ENCODE measurements around the gene SLC37A2. TPM values are rescaled to one million over a fixed set of nuclear protein-coding genes. Genes with fewer than 3 reads are reported as not detected.

SLC37A2 gene
- total and polyA plus RNA-seq, 2 of the 4 experiments (the other 2 are of a cell fraction), result 0.72 to 1.1 TPM

- Histone ChIP-seq H3K4me2 (ENCODE audit: low read depth, low read length) (no peak overlapping the region), H4K91ac (ENCODE audit: insufficient read depth, low read depth, low read length) (no peak overlapping the region), H4K20me1 (ENCODE audit: insufficient read depth, low read length) (no peaks in the 10 kb centered on the region), H3K4me1 (ENCODE audit: control insufficient read depth, insufficient read depth, low read length) (peaks cover 10% of the 10 kb centered on the region), H3K9ac (ENCODE audit: low read depth, low read length) (no peak overlapping the region), H3K79me1 (ENCODE audit: low read depth in 1 of 2, low read length in 2 of 2) (no peaks in the 10 kb centered on the region; a peak in 1 of 4 replicates), H3K18ac (ENCODE audit: low read depth, low read length) (no peak overlapping the region), H2BK20ac (ENCODE audit: low read depth, low read length) (no peak overlapping the region), H3K56ac (ENCODE audit: extremely low read depth, insufficient read depth, low read length) (no peak overlapping the region), H3K9me3 (ENCODE audit: control insufficient read depth, insufficient read depth, low read length) (no peaks in the 10 kb centered on the region), H2BK120ac (ENCODE audit: low read depth, low read length) (no peak overlapping the region), H3K4me3 (ENCODE audit: insufficient read depth, low read depth, low read length) (no peak overlapping the region), H2BK15ac (ENCODE audit: low read depth, low read length) (no peak overlapping the region), H2AK5ac (ENCODE audit: low read depth, low read length) (no peak overlapping the region), H3K27me3 (ENCODE audit: control insufficient read depth, insufficient read depth, low read length) (no peaks in the 10 kb centered on the region), H3K4ac (ENCODE audit: low read depth, low read length) (no peak overlapping the region), H3K14ac (replicated peaks; ENCODE audit: low read depth, low read length) (no peak overlapping the region), H2AFZ (replicated peaks; ENCODE audit: low read length, poor library complexity) (no peak overlapping the region), H2AK9ac (replicated peaks; ENCODE audit: low read depth, low read length, poor library complexity) (no peak overlapping the region), H4K5ac (ENCODE audit: low read depth, low read length) (no peak overlapping the region), H3K27ac (ENCODE audit: insufficient read depth, low read length) (no peak overlapping the region), H4K8ac (ENCODE audit: low read depth in 2 of 2, low read length in 2 of 2) (no peak overlapping the region), H2BK5ac (ENCODE audit: low read depth, low read length, poor library complexity, severe bottlenecking) (no peak overlapping the region), H3K36me3 (ENCODE audit: control insufficient read depth, insufficient read depth, low read length) (peaks cover 11% of the 10 kb centered on the region), H3K9me1 (ENCODE audit: insufficient read depth, low read length) (peaks cover 12% of the 10 kb centered on the region), H3K23ac (ENCODE audit: low read depth, low read length) (no peak overlapping the region)
- no peak for ATAC-seq (ENCODE audit: low read depth)
- WGBS, 2 experiments (ENCODE audit: extremely low coverage in 2 of 2, insufficient read length in 1 of 2), result 83% methylated on average over 1 of the region's 2 CpGs; no CpG with 5 or more reads in 1 of the 2 experiments
- intact Hi-C loops (cut with micrococcal nuclease), result no loop called here
- in situ Hi-C loops (cut with MboI; ENCODE audit: low sequenced_read_pairs), result loop anchor here (5.0 kb wide), 1 partner anchor 313 kb away; no protein-coding TSS in a partner anchor
- BruUV-seq (replicated peaks), result no TSS peak
- TF ChIP-seq MAZ (IDR thresholded peaks at IDR 0.05; ENCODE audit: borderline replicate concordance, low read depth, low read length) (no peak), NFE2L2 (IDR thresholded peaks at IDR 0.05; ENCODE audit: low read depth, low read length) (no peak), RCOR1 (IDR thresholded peaks at IDR 0.05; ENCODE audit: insufficient replicate concordance, low read length) (no peak), CTCF (conservative IDR thresholded peaks at IDR 0.05; ENCODE audit: low read depth, low read length) (no peak), MAFK (IDR thresholded peaks at IDR 0.05; ENCODE audit: low read depth, low read length) (no peak), POLR2A (IDR thresholded peaks at IDR 0.05; ENCODE audit: low read depth, low read length) (no peak)
- dilution Hi-C loops (cut with HindIII; ENCODE audit: low sequenced_read_pairs, unreplicated experiment), result no loop called here
- ChIA-PET CTCF (interaction anchor here (1.1 kb wide), 1 partner anchor 48 kb away, joined by 4 read pairs; no protein-coding TSS in a partner anchor), POLR2A (ENCODE audit: unreplicated experiment) (no interaction called here)
- DNase-seq, result no peak
Observed at GRCh38 chr11:125094731-125095130, 31.6 kb downstream of the SLC37A2 start.

All from IMR-90 (cell line).